Measurements from ENCODE around the gene TBCA. TPM values are rescaled to one million over a fixed set of nuclear protein-coding genes. Genes with fewer than 3 reads are reported as not detected.

The TBCA gene
- total RNA-seq, 2 experiments from 2014 or later = 159 to 168 TPM

- H3K4me3 Mint-ChIP-seq = peak overlapping the region; percentile 30
- H3K27me3 Mint-ChIP-seq (ENCODE audit: low read depth) = peaks cover 74% of the 10 kb centered on the region
- no peak for DNase-seq
- H3K9me3 Mint-ChIP-seq (ENCODE audit: insufficient read depth) = no peaks in the 10 kb centered on the region
- ChIA-PET POLR2A (no interaction called here), CTCF (no interaction called here)
- H3K27ac Mint-ChIP-seq = no peak overlapping the region
- peaks cover 16% of the 10 kb centered on the region for H3K4me1 Mint-ChIP-seq (ENCODE audit: low read depth)
- peak; percentile 85 for ATAC-seq
- H3K36me3 Mint-ChIP-seq (ENCODE audit: low read depth) = peaks cover 5% of the 10 kb centered on the region
These were observed 130.8 kb downstream of the TBCA start for GRCh38 chr5:77645158-77645994.

- no peak overlapping the region for H3K27ac Mint-ChIP-seq
These were observed 131.6 kb downstream of the TBCA start for GRCh38 chr5:77644371-77645157.

GRCh38 chr5:77643654-77644370, 132.3 kb downstream of the TBCA start:
- ATAC-seq (no peak), DNase-seq (no peak)
- H3K27me3 Mint-ChIP-seq (ENCODE audit: low read depth) = peaks cover 80% of the 10 kb centered on the region
- peaks cover 16% of the 10 kb centered on the region for H3K4me1 Mint-ChIP-seq (ENCODE audit: low read depth)
- no peaks in the 10 kb centered on the region for H3K9me3 Mint-ChIP-seq (ENCODE audit: insufficient read depth)
- H3K27ac Mint-ChIP-seq = no peak overlapping the region
- POLR2A ChIA-PET = no interaction called here
- no peak overlapping the region for H3K4me3 Mint-ChIP-seq
- peaks cover 5% of the 10 kb centered on the region for H3K36me3 Mint-ChIP-seq (ENCODE audit: low read depth)
- CTCF ChIA-PET = interaction anchor here (1.2 kb wide), 1 partner anchor 9 kb away, joined by 3 read pairs; no protein-coding TSS in a partner anchor

More at GRCh38 chr5:77644371-77645157, 131.6 kb downstream of the TBCA start:
- Mint-ChIP-seq H3K9me3 (ENCODE audit: insufficient read depth) (no peaks in the 10 kb centered on the region), H3K27me3 (ENCODE audit: low read depth) (peaks cover 76% of the 10 kb centered on the region), H3K4me1 (ENCODE audit: low read depth) (peaks cover 16% of the 10 kb centered on the region), H3K4me3 (peak overlapping the region; percentile 30), H3K36me3 (ENCODE audit: low read depth) (peaks cover 5% of the 10 kb centered on the region)
- DNase-seq (no peak), ATAC-seq (no peak)
- ChIA-PET POLR2A (no interaction called here), CTCF (interaction anchor here (1.2 kb wide), 1 partner anchor 10 kb away, joined by 3 read pairs; no protein-coding TSS in a partner anchor)

- Mint-ChIP-seq H3K4me3 (no peak overlapping the region), H3K36me3 (ENCODE audit: low read depth) (peaks cover 5% of the 10 kb centered on the region), H3K4me1 (ENCODE audit: low read depth) (peaks cover 16% of the 10 kb centered on the region), H3K27ac (no peak overlapping the region), H3K9me3 (ENCODE audit: insufficient read depth) (no peaks in the 10 kb centered on the region), H3K27me3 (ENCODE audit: low read depth) (peaks cover 78% of the 10 kb centered on the region)
- ChIA-PET CTCF (interaction anchor here (0.9 to 1.3 kb wide), 3 partner anchors 9 to 14 kb away, joined by 3 to 4 read pairs (median 3); no protein-coding TSS in a partner anchor), POLR2A (no interaction called here)
- DNase-seq = no peak
- no peak for ATAC-seq
These were observed 133.1 kb downstream of the TBCA start for GRCh38 chr5:77642738-77643653.

- Mint-ChIP-seq H3K4me3 (no peak overlapping the region), H3K36me3 (ENCODE audit: low read depth) (peaks cover 13% of the 10 kb centered on the region), H3K9me3 (ENCODE audit: insufficient read depth) (no peaks in the 10 kb centered on the region), H3K27me3 (ENCODE audit: low read depth) (peaks cover 80% of the 10 kb centered on the region), H3K4me1 (ENCODE audit: low read depth) (peaks cover 22% of the 10 kb centered on the region), H3K27ac (no peak overlapping the region)
- DNase-seq (no peak), ATAC-seq (no peak)
- POLR2A ChIA-PET = no interaction called here
- CTCF ChIA-PET = interaction anchor here (0.9 to 1.3 kb wide), 2 partner anchors 12 to 13 kb away, joined by 3 to 4 read pairs; no protein-coding TSS in a partner anchor
These were observed 134.0 kb downstream of the TBCA start for GRCh38 chr5:77641963-77642737.

GRCh38 chr5:77641397-77641943, 134.7 kb downstream of the TBCA start:
- POLR2A ChIA-PET = no interaction called here
- Mint-ChIP-seq H3K27ac (peak overlapping the region; percentile 36), H3K4me1 (ENCODE audit: low read depth) (peaks cover 22% of the 10 kb centered on the region), H3K9me3 (ENCODE audit: insufficient read depth) (no peaks in the 10 kb centered on the region), H3K27me3 (ENCODE audit: low read depth) (peaks cover 78% of the 10 kb centered on the region), H3K4me3 (peak overlapping the region; percentile 35), H3K36me3 (ENCODE audit: low read depth) (peaks cover 14% of the 10 kb centered on the region)
- no peak for DNase-seq
- CTCF ChIA-PET = interaction anchor here (0.9 to 1.3 kb wide), 2 partner anchors 11 to 13 kb away, joined by 3 to 4 read pairs; no protein-coding TSS in a partner anchor
- ATAC-seq = no peak

Other genes with a start within 250 kb of the TBCA start
- gene OTP, start 137.6 kb downstream of the TBCA start, total RNA-seq = not detected

Measured in activated CD8-positive, alpha-beta T cell treated with anti-CD3 and anti-CD28 coated beads, Interleukin-2, amount 10 ng/mL, durations not matched to agents 7 days and 5 days (primary cell).